DMS79 treated with DMSO at 0.1 percent for 48 hours (cell line): Measurements from ENCODE around the gene THSD7A.

Source experiments
- DNase-seq: peaks from one replicate; lab custom pipeline; 2025; lab: John Stamatoyannopoulos, UW

Gene THSD7A

DNA sequence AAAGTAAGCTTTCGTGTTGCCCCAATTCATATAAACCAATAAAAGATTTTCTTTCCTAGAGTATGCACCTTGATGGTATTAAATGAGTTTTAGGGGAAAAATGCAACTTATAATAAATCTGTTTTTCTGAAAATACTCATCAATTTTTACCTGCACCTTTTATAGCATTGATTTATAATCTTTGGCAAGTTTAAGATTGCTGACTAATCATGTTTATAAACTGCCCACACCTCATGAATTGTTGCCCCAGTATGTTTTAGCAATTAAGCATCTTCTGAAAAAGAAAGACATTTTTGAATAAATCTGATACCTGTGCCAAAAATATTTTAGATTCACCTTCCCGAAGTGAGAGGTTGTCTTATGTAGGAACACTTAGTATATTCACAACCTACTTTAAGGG lies 420.0 kb downstream of the THSD7A start:
- no peak for DNase-seq

DNA sequence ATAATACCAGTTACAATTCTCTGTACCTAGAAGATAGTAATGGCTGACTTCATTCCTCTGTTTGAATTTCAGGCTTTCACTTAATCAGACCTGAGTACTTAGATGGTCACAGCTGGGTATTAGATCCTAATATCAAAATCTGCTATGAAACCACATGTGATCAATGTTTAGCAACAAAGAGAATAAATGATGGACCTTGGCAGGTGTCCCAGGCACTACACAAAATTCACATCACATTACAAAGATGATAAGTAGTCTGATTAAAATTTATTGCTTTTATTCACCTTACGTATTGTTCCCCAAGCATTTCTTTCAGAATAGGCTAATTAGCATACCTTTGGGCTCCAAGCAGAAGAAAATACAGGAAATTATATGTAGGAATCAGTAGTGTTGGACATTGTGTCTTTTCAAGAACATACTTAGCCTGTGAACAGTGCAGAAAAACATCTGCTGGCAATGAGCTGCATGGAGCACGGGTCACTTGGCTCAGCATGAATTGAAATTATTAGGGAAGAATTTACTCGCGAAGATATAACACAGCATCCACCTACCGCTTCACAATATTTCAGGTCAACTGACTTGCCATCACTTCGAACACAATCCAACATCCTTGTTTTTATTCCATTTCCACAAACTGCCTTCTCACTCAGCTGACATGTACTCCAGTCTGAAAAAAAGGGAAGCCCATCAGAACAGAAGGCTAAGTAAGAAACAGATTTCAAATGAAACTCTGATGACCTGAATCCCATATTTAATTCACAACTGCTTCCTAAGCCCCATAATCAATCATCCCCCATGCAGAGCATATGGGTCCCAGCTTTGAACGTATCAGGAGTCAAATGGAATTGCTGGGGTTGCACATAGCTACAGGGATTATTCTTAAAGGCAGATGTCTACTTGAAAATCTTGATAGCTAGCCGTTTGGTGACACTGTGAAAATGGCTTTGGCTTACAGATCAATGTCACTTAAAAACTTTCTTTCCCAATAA lies 421.0 kb downstream of the THSD7A start:
- no peak for DNase-seq

DNA sequence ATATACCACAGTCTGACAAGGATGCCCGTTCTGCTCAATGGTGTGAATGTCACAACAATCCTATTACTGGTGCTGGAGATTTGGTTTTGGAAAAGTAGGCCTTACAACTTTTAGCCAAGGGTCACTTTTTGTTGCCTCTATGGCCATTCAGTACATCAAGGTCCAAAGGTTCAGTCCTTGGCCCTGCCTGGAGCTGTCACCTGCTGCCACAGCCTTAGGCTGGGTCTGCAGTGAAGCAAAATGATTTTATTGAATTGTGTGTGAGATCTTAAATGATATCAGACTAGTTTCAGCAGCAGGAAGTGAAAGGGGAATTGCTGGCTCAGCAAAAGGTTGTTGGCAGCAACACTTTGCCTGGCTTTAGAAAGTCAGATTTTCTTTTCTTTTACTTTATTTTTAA lies 427.6 kb downstream of the THSD7A start:
- DNase-seq = no peak

DNA sequence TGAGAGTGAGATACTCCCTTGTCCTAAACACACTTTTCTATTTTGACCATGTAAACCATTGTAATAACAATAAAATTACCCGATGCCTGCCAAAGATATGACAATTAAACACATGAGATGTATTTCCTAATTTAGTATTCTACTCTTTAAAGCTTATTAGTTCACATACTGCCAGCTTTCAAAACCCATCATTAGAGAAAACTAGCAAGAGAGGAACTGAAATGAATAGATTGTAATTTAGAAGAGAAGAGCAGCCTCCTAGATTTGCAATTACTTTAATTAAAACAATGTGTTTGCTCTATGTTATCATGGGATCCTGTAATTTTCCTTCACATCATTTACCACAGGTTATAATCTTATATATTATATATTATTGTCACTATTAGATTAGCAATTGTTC lies 428.2 kb downstream of the THSD7A start:
- DNase-seq = no peak

DNA sequence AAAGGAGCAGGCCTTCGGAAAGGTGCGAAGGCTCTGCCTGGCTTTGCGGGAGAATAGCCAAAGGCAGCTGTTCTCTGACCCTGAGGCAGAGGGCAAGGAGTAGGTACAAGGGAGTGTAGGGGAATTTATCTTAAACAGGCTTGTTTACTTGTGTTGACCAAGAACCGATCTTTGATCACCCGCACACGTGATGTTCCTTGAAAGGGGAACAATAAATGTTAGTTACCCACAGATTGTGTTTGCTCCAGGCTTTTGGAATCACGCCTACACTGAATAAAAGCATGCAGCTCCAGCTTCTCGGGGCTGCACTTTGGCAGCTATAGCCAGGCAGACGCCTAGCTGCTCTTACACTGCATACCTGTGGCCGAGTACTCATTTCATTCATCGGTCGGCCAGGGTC lies 437.6 kb downstream of the THSD7A start:
- DNase-seq = no peak

- no peak for DNase-seq
Observed at GRCh38 chr7:11379641-11380040, 452.4 kb downstream of the THSD7A start.

- no peak for DNase-seq
Observed at GRCh38 chr7:11376529-11376928, 455.5 kb downstream of the THSD7A start.

- DNase-seq = no peak
Observed at GRCh38 chr7:11374629-11375028, 457.4 kb downstream of the THSD7A start.

GRCh38 chr7:11373546-11374142 lies 458.4 kb downstream of the THSD7A start:
- DNase-seq = no peak

DNA sequence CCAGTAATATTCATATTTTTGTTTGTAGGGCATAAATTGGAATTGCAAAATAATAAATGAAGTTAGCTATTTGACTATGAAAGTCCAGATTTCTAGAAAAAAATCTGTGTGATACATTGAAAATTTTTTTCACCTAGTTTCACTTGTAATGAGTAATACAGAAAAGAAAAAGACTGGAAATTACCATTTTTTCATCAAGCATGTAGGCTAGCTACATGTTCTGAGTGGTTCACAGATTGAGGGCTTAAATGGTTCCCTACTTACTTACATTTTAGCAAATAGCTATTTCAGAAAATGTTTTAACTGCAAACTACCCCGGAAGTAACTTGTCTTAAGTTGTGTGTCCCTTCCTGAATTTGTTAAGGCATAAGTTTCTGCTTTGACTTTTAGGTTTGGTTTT lies 462.3 kb downstream of the THSD7A start:
- DNase-seq = no peak

- DNase-seq = no peak
Observed at GRCh38 chr7:11366118-11366517, 465.9 kb downstream of the THSD7A start.

GRCh38 chr7:11358637-11359036 lies 473.4 kb downstream of the THSD7A start:
- DNase-seq = no peak

DNA sequence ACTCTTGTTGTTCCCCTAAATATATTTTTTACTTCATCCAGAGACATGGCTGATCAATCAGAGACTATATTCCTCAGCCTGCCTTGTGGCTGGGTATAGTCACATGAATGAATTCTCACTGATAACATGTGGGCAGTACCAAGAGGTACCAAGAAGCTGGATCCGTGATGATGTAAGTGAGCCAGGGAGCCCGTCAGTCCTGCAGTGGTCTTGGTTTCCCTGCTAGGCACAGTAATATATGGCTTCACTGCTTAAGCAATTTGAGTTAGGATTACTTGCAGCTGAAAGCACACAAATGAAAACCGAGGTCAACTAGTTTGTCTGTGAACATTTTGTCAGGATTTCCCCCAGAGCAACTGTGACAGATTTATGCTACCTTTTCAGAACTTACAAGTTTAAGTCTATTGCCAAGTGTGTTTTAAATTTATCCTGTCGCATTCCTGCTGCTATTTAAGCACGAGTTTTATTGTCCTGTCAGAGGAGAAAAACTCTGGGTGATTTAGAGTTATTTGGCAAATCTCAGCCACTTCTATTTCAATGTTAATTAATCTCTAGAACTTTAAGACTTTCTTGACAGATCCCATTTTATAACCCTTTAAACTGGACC lies 476.5 kb downstream of the THSD7A start:
- DNase-seq = no peak

- no peak for DNase-seq
Observed at GRCh38 chr7:11346302-11346701, 485.7 kb downstream of the THSD7A start.

DNA sequence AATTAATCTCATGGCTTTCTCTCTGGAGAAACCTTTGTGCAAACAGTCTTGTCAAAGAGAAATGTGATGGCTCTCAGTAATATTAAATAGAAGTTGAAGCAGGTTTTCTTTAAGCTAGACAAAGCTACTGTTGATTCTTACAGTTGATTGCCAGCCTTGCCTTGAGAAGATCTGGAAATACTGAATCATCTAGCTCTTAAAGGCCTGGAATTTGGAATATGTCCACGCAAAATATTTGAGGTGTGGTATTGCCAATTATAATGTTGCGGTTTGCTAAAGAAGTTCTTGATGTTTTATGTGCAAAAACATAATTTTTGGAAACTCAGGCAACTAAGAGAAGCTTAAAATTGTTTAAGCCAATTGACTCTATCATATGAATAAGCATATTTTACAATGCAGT lies 486.4 kb downstream of the THSD7A start:
- DNase-seq = no peak

- DNase-seq = peak; percentile 62
Observed at GRCh38 chr7:11343818-11344413, 488.1 kb downstream of the THSD7A start.

DNA sequence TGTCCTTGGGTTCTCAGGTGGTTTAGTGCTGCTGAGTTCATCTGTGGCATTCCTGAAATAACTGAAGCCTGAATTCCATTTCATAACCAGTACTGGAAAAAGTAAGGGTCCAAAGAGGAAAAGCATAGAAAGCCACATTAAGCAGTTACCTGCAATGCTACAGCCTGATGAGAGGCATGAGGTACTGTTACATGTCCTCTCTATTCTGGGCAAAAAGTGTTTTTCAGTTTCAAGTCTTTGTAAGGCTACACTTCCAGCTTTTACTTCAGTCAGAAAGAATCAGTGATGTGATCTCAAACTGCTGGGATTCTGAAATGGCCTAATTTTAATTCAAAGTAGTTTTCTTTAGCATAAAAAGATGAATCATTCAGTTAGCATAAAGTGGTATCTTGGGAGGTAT lies 488.9 kb downstream of the THSD7A start:
- no peak for DNase-seq

DNA sequence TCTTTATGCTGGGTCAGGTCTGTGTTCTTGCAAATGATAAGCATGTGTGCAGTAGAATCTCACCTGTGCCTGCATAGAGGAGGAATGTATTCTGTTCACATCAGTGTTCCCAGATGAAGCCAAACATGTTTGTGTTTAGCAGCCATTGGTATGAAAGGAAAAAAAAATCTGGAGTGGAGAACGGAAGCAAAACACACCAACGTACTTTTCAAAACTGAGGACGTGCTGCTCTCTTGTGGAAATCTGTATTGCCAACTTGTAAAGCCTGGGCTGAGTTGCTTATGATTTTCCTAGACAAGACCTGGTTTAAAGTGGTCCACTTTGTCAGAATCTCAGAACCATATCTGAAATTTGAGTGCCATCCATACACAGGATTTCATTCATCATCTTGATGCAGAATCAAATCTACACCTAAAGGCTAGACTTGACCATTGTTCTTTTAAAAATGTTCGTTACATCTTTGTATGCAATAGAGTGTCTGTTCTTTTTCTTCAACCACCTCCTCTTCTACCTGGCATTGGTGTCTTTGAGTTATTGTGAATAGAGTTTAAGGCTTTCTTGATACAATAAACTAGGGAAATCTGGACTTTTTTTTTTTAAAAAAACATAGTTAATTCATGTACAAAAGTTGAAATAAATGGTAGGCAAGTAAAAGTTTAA lies 490.6 kb downstream of the THSD7A start:
- peak; percentile 87 for DNase-seq

DNA sequence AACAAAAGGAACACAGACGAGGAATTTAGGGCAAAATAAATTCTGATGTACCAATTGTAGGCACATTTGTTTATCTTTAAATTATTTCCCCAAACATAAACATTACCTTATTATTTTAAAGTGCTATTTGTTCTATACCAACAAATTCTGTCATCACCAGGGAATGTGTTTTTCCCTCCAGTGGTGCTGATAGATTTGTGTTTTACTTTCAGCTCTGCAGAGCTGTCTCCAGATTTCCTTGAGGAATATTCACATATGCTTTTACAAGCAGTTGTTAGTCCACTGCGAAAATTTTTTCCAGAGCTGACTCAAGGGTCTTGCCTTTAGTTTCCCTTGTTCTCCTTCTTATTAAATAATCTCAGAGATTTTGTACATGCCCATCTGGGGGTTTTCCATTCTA lies 495.6 kb downstream of the THSD7A start:
- DNase-seq = no peak

GRCh38 chr7:11335947-11336346 lies 496.1 kb downstream of the THSD7A start:
- no peak for DNase-seq

DNA sequence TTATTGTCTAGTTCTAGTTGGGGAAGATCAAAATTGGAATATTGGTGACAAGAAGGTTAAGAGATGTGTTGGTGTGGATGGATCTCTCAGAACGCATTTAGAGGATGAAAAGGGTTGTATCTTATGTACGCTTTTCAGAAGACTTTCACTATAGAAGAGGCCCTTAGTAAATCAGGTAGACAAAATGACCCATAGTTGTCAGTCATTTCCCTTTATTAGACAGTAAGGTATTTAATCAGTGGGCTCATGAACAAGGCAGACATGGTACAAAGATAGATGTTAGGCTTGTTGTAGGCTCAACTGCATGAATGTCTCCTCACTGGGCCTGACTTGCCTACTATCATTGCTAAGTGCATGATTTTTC lies 499.2 kb downstream of the THSD7A start:
- DNase-seq = no peak

DNA sequence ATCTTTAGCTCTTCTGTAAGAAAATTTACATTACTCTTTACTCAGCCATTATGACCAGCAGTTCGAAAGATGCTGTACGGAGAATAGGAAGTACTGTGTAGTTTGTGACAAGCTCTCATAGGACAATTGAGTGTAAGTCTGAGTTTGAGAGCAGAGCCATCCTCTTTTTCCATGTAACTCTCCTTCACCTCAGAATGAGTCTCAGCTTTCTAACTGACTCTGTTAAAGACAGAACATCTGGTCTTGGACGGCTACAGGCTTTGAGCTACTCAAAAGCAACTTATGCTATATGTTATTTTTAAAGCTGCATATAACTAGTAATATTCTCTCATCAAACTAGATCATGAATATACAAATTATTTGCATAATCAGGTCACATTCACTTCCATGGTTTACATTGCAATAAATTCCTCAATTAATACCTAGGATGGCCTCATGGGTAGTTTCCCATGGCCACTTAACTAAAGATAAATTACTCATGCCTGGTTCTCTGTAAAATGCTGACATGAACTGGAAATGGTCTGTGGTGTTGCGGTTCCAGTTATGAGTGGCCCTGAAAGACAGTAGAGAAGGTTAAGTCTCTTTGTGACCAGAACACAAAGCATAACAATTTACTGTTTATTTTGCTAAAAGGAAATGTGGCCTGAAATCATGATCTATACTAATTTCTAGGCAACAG lies 499.7 kb downstream of the THSD7A start:
- no peak for DNase-seq
